Measurements from ENCODE around the gene CRK.

DNA sequence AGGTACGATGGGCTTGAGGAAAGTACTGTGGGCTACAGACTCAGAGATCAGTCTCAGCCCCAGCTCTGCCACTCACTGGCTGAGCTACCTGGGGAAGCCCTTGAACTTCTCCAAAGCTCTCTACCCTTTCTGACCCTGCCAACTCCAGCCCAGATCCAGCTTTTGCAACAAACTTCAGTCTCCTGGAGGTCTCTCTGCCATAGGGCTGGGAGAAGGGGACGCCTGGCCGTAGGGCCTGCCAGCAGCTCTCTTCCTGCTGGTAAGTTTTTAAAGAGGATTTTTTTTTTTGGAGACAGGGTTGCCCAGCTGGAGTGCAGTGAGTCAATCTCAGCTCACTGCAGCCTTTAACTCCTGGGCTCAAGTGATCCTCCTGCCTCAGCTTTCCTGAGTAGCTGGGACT lies 48.8 kb upstream of the CRK start:
- TF ChIP-seq, protein P1, sequence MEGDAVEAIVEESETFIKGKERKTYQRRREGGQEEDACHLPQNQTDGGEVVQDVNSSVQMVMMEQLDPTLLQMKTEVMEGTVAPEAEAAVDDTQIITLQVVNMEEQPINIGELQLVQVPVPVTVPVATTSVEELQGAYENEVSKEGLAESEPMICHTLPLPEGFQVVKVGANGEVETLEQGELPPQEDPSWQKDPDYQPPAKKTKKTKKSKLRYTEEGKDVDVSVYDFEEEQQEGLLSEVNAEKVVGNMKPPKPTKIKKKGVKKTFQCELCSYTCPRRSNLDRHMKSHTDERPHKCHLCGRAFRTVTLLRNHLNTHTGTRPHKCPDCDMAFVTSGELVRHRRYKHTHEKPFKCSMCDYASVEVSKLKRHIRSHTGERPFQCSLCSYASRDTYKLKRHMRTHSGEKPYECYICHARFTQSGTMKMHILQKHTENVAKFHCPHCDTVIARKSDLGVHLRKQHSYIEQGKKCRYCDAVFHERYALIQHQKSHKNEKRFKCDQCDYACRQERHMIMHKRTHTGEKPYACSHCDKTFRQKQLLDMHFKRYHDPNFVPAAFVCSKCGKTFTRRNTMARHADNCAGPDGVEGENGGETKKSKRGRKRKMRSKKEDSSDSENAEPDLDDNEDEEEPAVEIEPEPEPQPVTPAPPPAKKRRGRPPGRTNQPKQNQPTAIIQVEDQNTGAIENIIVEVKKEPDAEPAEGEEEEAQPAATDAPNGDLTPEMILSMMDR (conservative IDR thresholded peaks at IDR 0.05; ENCODE audit: low read depth, low read length) = no peak
- TF ChIP-seq CHD1 (IDR thresholded peaks at IDR 0.05; ENCODE audit: low read depth, low read length) (no peak), SMC3 (IDR thresholded peaks at IDR 0.05; ENCODE audit: low read depth, low read length) (no peak), POLR2A (IDR thresholded peaks at IDR 0.05; ENCODE audit: low read depth, low read length) (no peak), CEBPB (IDR thresholded peaks at IDR 0.05; ENCODE audit: low read depth, low read length) (no peak), RCOR1 (IDR thresholded peaks at IDR 0.05; ENCODE audit: insufficient replicate concordance, low read length) (no peak), MAZ (IDR thresholded peaks at IDR 0.05; ENCODE audit: borderline replicate concordance, low read depth, low read length) (no peak)
- TF ChIP-seq, protein P2, sequence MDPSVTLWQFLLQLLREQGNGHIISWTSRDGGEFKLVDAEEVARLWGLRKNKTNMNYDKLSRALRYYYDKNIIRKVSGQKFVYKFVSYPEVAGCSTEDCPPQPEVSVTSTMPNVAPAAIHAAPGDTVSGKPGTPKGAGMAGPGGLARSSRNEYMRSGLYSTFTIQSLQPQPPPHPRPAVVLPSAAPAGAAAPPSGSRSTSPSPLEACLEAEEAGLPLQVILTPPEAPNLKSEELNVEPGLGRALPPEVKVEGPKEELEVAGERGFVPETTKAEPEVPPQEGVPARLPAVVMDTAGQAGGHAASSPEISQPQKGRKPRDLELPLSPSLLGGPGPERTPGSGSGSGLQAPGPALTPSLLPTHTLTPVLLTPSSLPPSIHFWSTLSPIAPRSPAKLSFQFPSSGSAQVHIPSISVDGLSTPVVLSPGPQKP (IDR thresholded peaks at IDR 0.05; ENCODE audit: borderline replicate concordance, low read depth, low read length) = no peak
- TF ChIP-seq, protein P3, sequence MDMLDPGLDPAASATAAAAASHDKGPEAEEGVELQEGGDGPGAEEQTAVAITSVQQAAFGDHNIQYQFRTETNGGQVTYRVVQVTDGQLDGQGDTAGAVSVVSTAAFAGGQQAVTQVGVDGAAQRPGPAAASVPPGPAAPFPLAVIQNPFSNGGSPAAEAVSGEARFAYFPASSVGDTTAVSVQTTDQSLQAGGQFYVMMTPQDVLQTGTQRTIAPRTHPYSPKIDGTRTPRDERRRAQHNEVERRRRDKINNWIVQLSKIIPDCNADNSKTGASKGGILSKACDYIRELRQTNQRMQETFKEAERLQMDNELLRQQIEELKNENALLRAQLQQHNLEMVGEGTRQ (IDR thresholded peaks at IDR 0.05; ENCODE audit: low read depth, low read length) = no peak
